GM18517 (cell line): ENCODE data around the gene MATN3.

Source experiments
- ATAC-seq: cut with Tn5 transposase; IDR thresholded peaks from one replicate; pipeline ENCODE4 v1.9.1; 2021; ENCODE audit warnings: mild to moderate bottlenecking, moderate library complexity; ENCODE audit not compliant: unreplicated experiment

Gene MATN3

DNA sequence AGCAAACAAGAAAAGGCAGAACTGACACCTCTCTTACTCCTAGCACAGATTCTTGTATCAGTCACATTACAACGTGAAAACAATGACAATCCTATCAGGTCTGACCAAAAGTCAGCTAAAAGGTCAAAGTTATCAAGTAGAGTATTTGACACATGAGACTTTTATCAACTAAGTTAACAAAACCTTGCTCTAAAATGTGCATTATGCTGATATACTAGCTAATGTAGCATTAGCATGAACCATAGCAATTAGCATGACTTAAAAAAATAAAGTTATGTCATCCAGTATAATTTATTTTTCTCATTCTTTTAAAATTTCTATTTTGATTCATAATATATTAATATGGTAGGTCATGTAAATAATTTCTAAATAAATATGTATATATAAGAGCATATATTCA, 69.3 kb downstream of the MATN3 start:
- ATAC-seq = no peak

DNA sequence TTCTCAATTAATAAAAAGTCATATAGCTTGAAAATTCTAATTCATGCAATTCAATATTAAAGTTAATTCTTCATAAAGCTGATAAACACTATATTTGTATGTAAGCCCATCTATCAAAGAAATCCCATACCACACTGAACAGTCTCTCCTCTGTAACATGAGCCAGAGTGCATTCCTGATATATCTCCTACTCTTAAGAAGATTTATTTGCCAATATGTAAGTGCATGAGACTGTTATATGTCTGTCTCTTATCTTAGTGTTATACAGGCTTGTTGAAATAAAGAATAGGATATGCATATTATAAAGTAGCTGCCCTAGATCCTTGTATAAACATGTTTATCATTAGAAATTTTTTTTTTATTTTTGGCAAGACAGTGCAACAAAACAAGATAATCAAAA, 70.3 kb downstream of the MATN3 start:
- ATAC-seq = no peak
